SK-N-SH treated with all-trans-retinoic acid at 6 μM for 48 hours (cell line): ENCODE data around the gene EHD4.

Experiments
- ZFP3 ChIP-seq: fragments of 250-450 bp; sonication (Bioruptor Pico); IDR thresholded peaks from 2 replicates; pipeline ENCODE4 v1.5.0; 2020; ENCODE audit warnings: mild to moderate bottlenecking, moderate library complexity
- ZFP30 ChIP-seq: fragments of 450-650 bp; formaldehyde crosslinking; IDR thresholded peaks from 2 replicates; pipeline ENCODE4 v1.5.0; 2022; ENCODE audit warnings: mild to moderate bottlenecking, moderate library complexity

DNA sequence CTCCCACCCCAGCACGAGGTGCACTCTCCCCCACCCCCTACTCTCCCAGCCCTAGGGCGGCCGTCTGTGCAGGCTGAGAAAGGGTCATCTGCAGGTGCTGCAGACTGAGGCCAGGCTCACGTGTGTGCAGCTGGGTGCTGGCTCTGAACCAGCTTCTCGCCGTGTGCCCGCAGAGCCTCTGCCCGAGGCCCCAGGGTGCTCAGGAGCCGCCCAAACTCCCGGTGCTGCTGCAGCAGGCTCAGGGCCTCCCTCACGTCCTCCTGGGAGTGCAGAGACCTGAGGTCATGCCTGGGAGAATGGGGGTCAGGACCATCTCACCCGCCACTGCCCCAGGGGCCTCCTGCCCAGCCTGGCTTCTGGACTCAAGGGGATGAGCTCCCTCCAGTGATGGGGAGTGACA is 95.7 kb downstream of the EHD4 start:
- TF ChIP-seq ZFP30 (CRISPR knock-in tag) (no peak), ZFP3 (CRISPR knock-in tag) (no peak)
